NB4 (cell line): ENCODE data around the gene SH3GL3.

ENCODE experiments used
- POLR2A ChIP-seq: IDR thresholded peaks from 2 replicates; pipeline ENCODE4 v1.6.1; 2011; ENCODE audit warnings: mild to moderate bottlenecking; ENCODE audit not compliant: insufficient read length; ENCODE audit errors: extremely low read depth
- TF ChIP-seq, protein P1 (sequence below): IDR thresholded peaks from one replicate; pipeline ENCODE4 v1.5.1; 2012; ENCODE audit warnings: low read depth, low read length

DNA sequence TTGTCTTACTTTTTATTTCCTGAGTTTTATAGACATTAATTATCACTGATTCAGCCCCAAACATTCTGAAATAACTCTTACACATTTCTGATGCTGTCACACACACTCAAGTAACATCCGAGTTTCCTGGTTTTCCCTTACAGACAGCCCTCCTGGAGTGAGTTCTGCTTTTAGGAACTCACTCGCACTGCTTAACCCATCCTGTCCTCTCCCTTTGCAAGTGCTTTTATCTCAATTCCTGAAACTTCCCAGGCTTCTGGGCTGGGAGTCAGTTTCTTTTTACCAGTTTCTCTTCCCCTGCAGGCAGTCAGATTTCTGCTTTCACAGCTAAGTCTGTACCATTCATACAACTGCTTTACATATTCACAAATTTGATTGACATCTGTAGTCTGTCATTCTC lies 15.6 kb upstream of the SH3GL3 start:
- TF ChIP-seq, protein P1, sequence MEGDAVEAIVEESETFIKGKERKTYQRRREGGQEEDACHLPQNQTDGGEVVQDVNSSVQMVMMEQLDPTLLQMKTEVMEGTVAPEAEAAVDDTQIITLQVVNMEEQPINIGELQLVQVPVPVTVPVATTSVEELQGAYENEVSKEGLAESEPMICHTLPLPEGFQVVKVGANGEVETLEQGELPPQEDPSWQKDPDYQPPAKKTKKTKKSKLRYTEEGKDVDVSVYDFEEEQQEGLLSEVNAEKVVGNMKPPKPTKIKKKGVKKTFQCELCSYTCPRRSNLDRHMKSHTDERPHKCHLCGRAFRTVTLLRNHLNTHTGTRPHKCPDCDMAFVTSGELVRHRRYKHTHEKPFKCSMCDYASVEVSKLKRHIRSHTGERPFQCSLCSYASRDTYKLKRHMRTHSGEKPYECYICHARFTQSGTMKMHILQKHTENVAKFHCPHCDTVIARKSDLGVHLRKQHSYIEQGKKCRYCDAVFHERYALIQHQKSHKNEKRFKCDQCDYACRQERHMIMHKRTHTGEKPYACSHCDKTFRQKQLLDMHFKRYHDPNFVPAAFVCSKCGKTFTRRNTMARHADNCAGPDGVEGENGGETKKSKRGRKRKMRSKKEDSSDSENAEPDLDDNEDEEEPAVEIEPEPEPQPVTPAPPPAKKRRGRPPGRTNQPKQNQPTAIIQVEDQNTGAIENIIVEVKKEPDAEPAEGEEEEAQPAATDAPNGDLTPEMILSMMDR, result no peak
- no peak for TF ChIP-seq POLR2A
